ENCODE measurements around the gene PHLPP1. TPM values are rescaled to one million over a fixed set of nuclear protein-coding genes. Genes with fewer than 3 reads are reported as not detected.

PHLPP1 gene
- total RNA-seq, 2 donors from 2014 or later, result 4.6 to 5.9 TPM

DNA sequence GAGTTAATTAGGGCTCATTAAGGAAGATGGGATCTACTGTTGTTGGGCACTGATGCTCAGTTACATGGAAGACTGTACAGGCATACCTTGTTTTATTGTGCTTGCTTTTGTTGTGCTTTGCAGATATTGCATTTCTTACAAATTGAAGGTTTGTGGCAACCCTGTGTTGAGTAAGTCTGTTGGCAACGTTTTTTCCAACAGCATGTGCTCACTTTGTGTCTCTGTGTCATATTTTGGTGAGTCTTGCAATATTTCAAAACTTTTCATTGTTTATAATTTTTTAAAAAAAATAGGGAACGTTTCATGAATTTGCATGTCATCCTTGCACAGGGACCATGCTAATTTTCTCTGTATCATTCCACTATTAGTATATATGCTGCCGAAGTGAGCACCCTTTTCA lies 15.6 kb downstream of the PHLPP1 start:
- no peak for TF ChIP-seq CTCF (IDR thresholded peaks at IDR 0.05)
- no peaks in the 10 kb centered on the region for H3K4me1 ChIP-seq
- no peaks in the 10 kb centered on the region for H3K27me3 ChIP-seq
- no peak for DNase-seq (ENCODE audit: low spot score)
- no peaks in the 10 kb centered on the region for H3K36me3 ChIP-seq
- peaks cover 0 to 9% of the 10 kb centered on the region in 2 donors for H3K9me3 ChIP-seq
- H3K27ac ChIP-seq, result no peak overlapping the region
- H3K4me3 ChIP-seq, result no peak overlapping the region

- Histone ChIP-seq H3K27ac (no peak overlapping the region), H3K36me3 (no peaks in the 10 kb centered on the region), H3K9me3 (peaks cover 0 to 9% of the 10 kb centered on the region in 2 donors), H3K4me1 (peaks cover 0 to 8% of the 10 kb centered on the region in 2 donors), H3K4me3 (no peak overlapping the region), H3K27me3 (no peaks in the 10 kb centered on the region)
- no peak for TF ChIP-seq CTCF (IDR thresholded peaks at IDR 0.05)
- DNase-seq (ENCODE audit: low spot score), result no peak
These were observed 17.3 kb downstream of the PHLPP1 start for GRCh38 chr18:62732617-62733016.

DNA sequence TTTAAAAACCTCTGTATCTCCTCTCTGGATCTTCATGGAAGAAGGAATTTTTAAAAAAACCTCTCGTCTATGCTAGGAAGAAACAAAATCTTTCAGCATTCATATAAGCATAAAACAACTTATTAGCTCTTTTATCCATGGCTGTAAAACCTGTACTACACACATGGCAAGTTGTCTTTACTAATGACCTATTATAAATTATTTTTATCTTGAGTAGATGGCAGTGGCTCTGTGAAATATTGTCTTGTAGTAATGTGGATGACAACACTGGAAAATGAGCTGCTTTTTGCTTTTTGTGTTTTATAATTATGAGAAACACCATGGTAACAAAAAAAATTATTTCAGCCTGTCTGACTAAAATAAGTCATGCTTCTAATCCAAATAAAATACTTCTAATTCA lies 18.9 kb downstream of the PHLPP1 start:
- Histone ChIP-seq H3K27ac (no peak overlapping the region), H3K4me1 (peaks cover 0 to 8% of the 10 kb centered on the region in 2 donors), H3K4me3 (no peak overlapping the region), H3K36me3 (no peaks in the 10 kb centered on the region), H3K9me3 (peaks cover 0 to 9% of the 10 kb centered on the region in 2 donors), H3K27me3 (no peaks in the 10 kb centered on the region)
- DNase-seq (ENCODE audit: low spot score), result no peak
- no peak for TF ChIP-seq CTCF (IDR thresholded peaks at IDR 0.05)

GRCh38 chr18:62735387-62735786 lies 20.0 kb downstream of the PHLPP1 start:
- no peak for TF ChIP-seq CTCF (IDR thresholded peaks at IDR 0.05)
- peaks cover 0 to 8% of the 10 kb centered on the region in 2 donors for H3K4me1 ChIP-seq
- no peak for DNase-seq (ENCODE audit: low spot score)
- H3K27me3 ChIP-seq, result no peaks in the 10 kb centered on the region
- H3K9me3 ChIP-seq, result peaks cover 0 to 9% of the 10 kb centered on the region in 2 donors
- no peak overlapping the region for H3K4me3 ChIP-seq
- H3K36me3 ChIP-seq, result no peaks in the 10 kb centered on the region
- H3K27ac ChIP-seq, result no peak overlapping the region

DNA sequence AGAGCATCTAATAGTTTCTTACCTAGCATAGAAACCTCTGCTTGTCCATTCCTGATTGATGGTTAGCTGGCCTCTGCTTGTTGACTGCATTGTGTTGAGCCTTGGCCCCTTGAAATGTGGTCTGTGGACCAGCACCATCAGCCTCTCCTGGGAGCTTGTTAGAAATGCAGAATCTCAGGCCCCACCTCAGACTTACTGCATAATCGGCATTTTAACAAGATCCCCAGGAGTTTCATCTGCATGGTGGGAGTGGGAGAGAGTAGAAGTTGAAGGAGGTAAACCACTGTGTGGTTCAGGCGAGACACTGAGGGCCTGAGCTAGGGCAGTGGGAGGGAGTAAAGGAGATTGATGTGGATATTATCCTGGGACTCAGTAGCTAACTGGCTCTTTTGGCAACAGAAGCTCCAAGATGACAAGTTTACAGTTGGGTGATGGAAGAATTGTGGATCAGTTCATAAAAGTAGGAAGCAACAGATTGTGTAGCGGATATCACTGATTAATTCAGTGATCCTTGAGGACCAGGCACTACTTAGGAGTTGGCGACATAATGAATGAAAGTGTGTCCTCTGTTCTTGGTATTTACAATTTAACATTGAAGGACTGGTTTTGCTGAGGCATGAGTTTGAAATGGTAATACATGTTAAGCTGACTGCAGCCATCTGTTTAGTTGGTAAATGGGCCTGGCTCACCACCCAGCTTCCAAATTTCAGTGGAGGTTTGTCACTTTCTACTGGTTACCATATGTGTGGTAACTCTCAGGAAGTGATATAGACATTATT lies 20.9 kb downstream of the PHLPP1 start:
- Histone ChIP-seq H3K27ac (no peak overlapping the region), H3K36me3 (no peaks in the 10 kb centered on the region), H3K4me3 (no peak overlapping the region), H3K27me3 (no peaks in the 10 kb centered on the region), H3K9me3 (peaks cover 0 to 9% of the 10 kb centered on the region in 2 donors), H3K4me1 (peaks cover 0 to 17% of the 10 kb centered on the region in 2 donors)
- no peak for TF ChIP-seq CTCF (IDR thresholded peaks at IDR 0.05)
- DNase-seq (ENCODE audit: low spot score), result no peak

Measured in right atrium auricular region (tissue), 2 donors.